HG03196 (cell line): Measurements from ENCODE around the gene ADAMTS12.

Source experiments
- ATAC-seq: cut with Tn5 transposase; IDR thresholded peaks from one replicate; pipeline ENCODE4 v1.9.1; 2021; ENCODE audit not compliant: unreplicated experiment

ADAMTS12 gene

DNA sequence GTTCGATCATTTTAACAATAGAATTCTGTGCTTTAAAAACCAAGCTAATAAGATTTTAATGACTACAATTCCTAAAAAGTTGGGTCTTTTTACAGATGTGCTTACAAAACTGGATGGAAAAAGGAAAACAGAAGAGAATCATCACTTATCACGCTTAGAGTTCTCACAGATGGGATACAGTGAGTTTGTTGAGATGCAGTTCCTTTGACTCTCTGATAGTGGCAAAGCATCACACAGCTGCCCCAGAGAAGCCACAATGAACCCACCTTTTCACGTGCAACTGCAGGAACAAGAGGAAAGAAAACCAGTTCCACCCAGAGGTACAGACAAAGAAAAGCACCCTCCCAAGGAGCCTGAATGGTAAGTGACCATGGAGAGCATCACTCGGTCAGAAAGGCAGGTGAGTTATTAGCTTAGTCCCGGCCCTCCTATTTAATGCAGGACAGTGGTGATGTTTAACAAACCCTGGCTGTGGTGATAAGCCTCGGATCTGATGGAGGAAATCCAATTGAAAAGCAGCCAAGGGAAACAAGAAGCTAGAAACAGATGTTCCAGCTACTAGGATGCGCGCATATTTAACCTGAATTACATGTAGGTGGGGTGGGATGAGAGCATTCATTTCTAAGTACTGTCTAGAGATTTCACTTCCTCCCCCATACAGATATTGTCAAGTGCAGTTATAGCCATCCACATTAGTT is 283.3 kb downstream of the ADAMTS12 start:
- no peak for ATAC-seq

DNA sequence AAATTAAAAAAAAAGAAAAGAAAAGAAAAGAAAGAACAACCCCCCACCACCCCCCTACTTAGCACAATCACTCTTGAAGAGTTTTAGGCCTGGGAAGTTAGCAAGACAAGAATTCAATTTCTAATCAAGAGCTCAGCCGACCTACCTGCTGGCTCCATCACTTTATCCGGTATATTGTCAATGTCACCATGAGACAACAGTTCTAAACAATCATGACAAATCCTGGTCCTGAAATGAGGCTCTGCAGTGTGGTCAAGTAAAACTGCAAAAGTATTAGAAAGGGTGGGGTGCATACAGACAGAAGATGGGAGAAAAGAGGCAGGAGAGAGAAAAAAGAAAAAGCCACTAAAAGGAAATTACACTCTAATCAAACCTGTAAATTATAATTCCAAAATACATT is 287.3 kb downstream of the ADAMTS12 start:
- no peak for ATAC-seq

DNA sequence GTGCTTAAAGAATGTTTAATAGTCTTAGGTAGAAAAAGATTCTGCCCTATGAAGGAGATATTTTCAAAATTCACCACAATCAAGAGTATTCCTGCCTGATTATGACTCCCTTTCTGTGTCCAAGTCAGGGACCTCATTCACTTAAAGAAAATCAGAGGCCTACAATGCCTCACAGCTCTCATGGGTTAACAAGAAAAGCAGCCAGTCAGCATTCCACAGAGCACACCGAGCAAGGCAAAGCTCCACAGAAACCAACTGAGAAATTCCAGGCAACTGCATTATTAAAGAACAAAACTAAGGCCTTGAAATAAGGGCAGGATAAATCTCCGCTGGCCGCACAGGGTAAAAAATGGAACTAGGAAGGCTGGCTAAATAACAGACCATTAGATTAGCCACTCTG is 289.9 kb downstream of the ADAMTS12 start:
- no peak for ATAC-seq

GRCh38 chr5:33595303-33595702 is 296.5 kb downstream of the ADAMTS12 start:
- no peak for ATAC-seq

- no peak for ATAC-seq
Measured at GRCh38 chr5:33594006-33594405, 297.8 kb downstream of the ADAMTS12 start.

DNA sequence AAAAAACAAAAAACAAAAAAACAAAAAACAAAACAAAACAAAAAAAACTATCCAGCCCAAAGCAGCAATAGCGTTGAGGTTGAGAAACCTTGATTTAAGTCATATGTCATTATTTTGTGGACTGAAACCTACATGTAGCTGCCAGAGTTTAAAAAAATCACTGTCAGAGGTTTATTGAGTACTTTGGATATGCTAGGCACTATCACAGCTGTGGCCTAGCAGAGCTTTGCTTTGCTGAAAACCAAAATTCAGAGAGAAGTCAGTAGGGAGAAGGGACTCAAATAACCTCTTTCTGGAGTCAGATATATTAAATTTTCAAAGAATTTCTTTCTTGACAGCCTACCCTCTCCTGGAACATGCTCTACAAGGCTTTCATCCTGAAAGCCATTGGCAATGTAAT is 299.5 kb downstream of the ADAMTS12 start:
- ATAC-seq, result no peak

DNA sequence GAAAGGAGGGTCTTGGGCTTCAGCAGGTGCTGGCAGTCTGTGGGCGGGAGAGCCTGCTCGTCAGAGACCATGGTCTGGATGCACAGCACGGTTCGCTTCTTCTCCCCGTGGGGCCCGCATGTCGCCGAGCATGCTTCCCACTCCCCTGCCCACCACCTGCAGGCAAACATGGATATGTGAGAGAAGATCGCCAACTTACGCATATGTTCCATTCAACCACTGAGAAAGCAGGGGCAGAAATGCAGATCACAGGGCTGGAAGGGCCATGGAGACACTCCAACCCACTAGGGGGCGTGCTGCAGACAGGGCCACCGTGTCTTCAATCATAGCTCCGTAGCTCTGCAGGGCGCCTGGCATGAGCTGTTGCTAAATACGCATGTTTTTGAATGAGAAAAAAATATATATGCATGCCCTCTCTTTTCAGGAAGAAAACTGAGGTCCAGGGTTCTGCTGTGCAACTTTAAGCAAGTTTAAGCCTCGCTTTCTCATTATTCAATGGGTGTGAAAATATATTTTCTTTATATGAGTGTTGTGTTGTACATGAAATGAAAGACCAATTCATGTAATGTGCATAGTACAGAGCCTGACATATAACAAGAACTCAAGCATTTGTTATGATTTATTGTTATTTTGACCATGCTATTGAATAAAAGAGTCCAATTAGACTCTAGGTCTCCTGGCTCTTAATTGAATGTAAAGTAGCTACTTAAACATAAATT is 303.0 kb downstream of the ADAMTS12 start:
- ATAC-seq, result no peak

GRCh38 chr5:33583332-33583731 is 308.5 kb downstream of the ADAMTS12 start:
- ATAC-seq, result no peak

DNA sequence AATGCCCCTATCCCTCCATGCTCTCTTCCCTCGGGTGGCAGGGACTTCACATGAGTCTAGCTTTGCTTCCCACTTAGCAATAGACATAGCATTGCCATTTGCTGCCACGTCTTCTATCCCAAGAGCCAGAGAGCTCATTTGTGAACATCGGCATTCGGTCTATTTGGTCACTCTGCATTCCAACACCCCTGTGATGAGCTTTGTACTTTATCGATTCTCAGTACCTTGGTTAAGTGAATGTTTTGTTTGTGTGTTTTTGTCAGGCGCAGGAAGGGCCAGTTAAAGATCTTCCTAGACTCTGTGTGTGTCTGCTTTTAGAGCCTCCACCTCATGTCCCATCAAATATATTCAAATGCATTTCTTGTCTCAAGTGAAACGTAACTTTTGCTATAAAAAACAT is 309.4 kb downstream of the ADAMTS12 start:
- ATAC-seq, result no peak

GRCh38 chr5:33579789-33580188 is 312.0 kb downstream of the ADAMTS12 start:
- ATAC-seq, result no peak

- ATAC-seq, result no peak
Measured at GRCh38 chr5:33579152-33579551, 312.6 kb downstream of the ADAMTS12 start.

DNA sequence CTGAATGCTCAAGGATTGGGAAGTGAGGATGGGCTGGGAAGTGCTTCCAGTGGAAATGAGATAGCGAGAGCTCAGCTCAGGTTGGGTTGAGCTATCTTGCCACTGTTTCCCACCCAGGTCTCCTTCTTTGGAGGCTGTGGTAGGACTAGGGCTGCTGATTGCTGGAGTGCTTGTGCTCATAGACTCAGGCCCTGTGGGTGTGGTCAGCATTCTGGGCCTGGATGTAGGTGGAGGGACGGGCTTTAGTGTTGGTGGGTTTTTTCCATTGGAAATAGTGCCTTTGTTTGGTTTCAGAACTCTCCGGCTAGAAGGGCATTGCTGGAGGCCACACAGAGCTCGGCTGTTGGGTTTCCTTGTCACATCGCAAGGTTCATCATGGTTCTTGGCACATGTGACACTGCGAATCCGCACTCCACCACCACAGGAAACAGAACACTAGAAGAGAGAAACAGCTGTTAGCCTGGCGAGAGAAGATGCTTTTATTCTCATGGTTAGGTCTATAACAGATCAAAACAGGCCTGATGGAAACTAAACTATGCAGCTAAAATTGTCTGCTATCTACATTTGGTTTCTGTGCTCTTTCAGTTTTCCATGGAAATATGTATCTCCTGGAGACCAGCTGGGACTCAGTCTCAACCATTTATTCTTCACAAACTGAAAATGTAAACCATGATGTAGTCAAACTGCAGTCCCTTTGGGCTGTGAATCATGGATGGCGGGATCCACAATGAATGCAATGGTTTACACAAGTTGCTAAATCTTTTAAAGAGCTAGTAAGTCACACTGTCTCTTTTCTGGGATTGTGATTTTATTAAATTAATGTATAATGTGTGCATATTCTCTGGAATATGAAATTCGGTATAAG is 314.8 kb downstream of the ADAMTS12 start:
- no peak for ATAC-seq

DNA sequence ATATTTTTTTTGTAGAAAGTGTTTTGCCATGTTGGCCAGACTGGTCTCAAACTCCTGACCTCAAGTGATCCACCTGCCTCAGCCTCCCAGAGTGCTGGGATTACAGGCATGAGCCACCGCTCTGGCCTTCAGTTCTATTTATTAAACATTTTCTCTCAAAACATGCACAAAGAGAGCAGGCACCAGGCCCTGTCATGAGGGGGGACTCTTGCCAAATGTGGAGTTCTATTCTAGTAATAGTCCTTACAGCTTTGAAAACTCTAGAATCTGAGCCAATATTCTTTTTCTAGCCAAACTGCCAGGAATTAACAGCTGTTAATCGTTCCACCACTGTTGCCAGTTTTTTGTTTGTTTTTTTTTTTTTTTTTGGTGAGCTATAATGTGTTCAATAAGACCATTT is 326.5 kb downstream of the ADAMTS12 start:
- ATAC-seq, result no peak

- no peak for ATAC-seq
Measured at GRCh38 chr5:33563983-33564908, 327.5 kb downstream of the ADAMTS12 start.

DNA sequence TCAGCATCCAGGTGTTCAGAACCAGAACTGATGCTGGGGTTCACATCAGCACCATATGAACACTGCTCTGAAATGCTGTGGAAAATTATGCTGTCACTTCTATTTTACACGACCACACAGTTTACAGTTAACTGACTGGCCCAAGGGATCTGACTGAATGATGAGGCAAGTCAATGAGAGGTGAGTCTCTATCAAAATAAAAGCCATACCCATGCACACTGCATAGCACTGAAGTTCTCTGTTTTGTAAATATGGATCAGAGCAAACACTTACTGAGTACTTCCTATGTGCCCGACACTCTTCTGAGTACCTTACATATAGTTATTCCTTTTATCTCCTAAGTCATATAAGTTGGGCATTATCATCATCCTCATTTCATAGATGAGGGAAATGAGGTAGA is 328.3 kb downstream of the ADAMTS12 start:
- no peak for ATAC-seq

GRCh38 chr5:33558489-33558888 is 333.3 kb downstream of the ADAMTS12 start:
- no peak for ATAC-seq

- ATAC-seq, result no peak
Measured at GRCh38 chr5:33557605-33558004, 334.2 kb downstream of the ADAMTS12 start.

- no peak for ATAC-seq
Measured at GRCh38 chr5:33556330-33557328, 335.2 kb downstream of the ADAMTS12 start.

DNA sequence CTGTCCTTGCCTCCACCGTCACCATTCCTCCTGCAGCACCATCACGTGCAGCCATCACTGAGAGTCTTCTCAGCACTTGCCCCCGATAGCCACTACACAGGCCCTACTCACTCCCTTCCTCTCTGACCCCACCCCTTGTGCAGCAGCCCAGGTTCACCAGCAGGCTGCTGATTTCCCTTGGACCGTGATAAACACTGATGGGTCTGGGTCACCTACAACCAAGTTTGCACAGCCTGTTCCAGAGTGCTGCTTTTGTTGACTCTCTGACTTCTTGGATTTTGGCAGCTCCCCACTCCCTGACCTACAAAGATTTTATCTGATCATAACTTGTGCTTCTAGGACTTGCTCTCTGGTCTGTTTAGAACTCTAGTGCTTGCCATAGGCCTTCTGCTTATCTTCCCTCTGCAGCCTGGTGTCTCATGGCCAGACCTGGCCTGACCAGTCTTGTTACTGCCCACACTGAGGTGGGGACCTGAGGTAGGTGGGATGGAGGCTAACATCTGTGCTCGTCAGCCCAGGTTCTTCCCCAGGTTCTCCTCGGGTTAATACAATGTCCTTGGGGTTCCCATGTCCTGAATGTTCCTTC is 341.7 kb downstream of the ADAMTS12 start:
- no peak for ATAC-seq
